HG02885 (cell line): ENCODE data around the gene MED16.

Experiments
- ATAC-seq: cut with Tn5 transposase; IDR thresholded peaks from one replicate; pipeline ENCODE4 v1.9.1; 2021; ENCODE audit warnings: mild to moderate bottlenecking; ENCODE audit not compliant: unreplicated experiment, poor library complexity

Gene MED16

GRCh38 chr19:875265-875879 lies 17.6 kb downstream of the MED16 start:
- ATAC-seq = no peak

GRCh38 chr19:873561-874041 lies 19.4 kb downstream of the MED16 start:
- ATAC-seq = no peak

GRCh38 chr19:873084-873483 lies 19.9 kb downstream of the MED16 start:
- peak; percentile 53 for ATAC-seq

GRCh38 chr19:872266-872951 lies 20.6 kb downstream of the MED16 start:
- peak; percentile 66 for ATAC-seq

GRCh38 chr19:871446-872265 lies 21.3 kb downstream of the MED16 start:
- ATAC-seq = no peak

GRCh38 chr19:870963-871401 lies 22.0 kb downstream of the MED16 start:
- no peak for ATAC-seq

GRCh38 chr19:870314-870713 lies 22.7 kb downstream of the MED16 start:
- ATAC-seq = no peak

- no peak for ATAC-seq
These were observed 23.5 kb downstream of the MED16 start for GRCh38 chr19:869245-870177.

- no peak for ATAC-seq
These were observed 24.3 kb downstream of the MED16 start for GRCh38 chr19:868458-869244.

- ATAC-seq = no peak
These were observed 25.0 kb downstream of the MED16 start for GRCh38 chr19:867855-868457.

GRCh38 chr19:867301-867793 lies 25.6 kb downstream of the MED16 start:
- ATAC-seq = no peak

- no peak for ATAC-seq
These were observed 26.2 kb downstream of the MED16 start for GRCh38 chr19:866769-867300.

- no peak for ATAC-seq
These were observed 29.7 kb downstream of the MED16 start for GRCh38 chr19:863315-863620.

- no peak for ATAC-seq
These were observed 30.2 kb downstream of the MED16 start for GRCh38 chr19:862581-863314.

- no peak for ATAC-seq
These were observed 31.0 kb downstream of the MED16 start for GRCh38 chr19:861756-862580.

- no peak for ATAC-seq
These were observed 31.7 kb downstream of the MED16 start for GRCh38 chr19:861141-861755.
